Caco-2 (cell line): ENCODE data around the gene RPN2. TPM values are rescaled to one million over a fixed set of nuclear protein-coding genes. Genes with fewer than 3 reads are reported as not detected.

Experiments
- BruUV-seq: library from RNA; stranded (reverse); fragments of 400-500 nt; replicated peaks from 2 replicates; lab custom pipeline; 2021; lab: Mats Ljungman, UMichigan
- CTCF ChIA-PET: fragments of 300-600 bp; sonication (Branson Sonifier 250); formaldehyde crosslinking; loops from one replicate; lab custom pipeline; 2022; ENCODE audit warnings: antibody characterized with exemption; lab: Charles Lee
- POLR2A ChIA-PET: fragments of 300-600 bp; sonication (Branson Sonifier 250); formaldehyde crosslinking; loops from one replicate; lab custom pipeline; 2022; ENCODE audit warnings: antibody characterized with exemption; lab: Charles Lee
- DNase-seq, 2 experiments: peaks; one replicate each; pipeline versions ENCODE4 v3.0.0 to v3.0.0-alpha.2; 2020 to 2022
- H3K27me3 ChIP-seq: replicated peaks from 2 replicates; pipeline ENCODE4 v1.6.0; 2011; ENCODE audit warnings: low read length; ENCODE audit not compliant: control insufficient read depth, insufficient read depth
- H3K36me3 ChIP-seq: 2 replicates; pipeline ENCODE4 v1.5.1; 2011; ENCODE audit warnings: low read length; ENCODE audit not compliant: control insufficient read depth, insufficient read depth
- H3K4me1 ChIP-seq: fragments of 250-450 bp; sonication (Bioruptor Pico); 2 replicates; pipeline ENCODE4 v1.5.1; 2020; ENCODE audit warnings: mild to moderate bottlenecking
- H3K4me3 ChIP-seq: 2 replicates; pipeline ENCODE4 v1.5.1; 2011; ENCODE audit warnings: low read depth, mild to moderate bottlenecking, control low read depth, low read length
- H3K9me3 ChIP-seq: fragments of 250-450 bp; sonication (Bioruptor Pico); 2 replicates; pipeline ENCODE4 v1.5.1; 2020; ENCODE audit warnings: mild to moderate bottlenecking, moderate library complexity
- H3K27ac Mint-ChIP-seq: one replicate; pipeline ENCODE4 v1.8.0; 2022; ENCODE audit warnings: mixed read lengths; ENCODE audit not compliant: unreplicated experiment
- H3K27me3 Mint-ChIP-seq: one replicate; pipeline ENCODE4 v1.8.0; 2022; ENCODE audit warnings: mixed read lengths; ENCODE audit not compliant: insufficient read depth, unreplicated experiment
- H3K36me3 Mint-ChIP-seq: one replicate; pipeline ENCODE4 v1.8.0; 2022; ENCODE audit warnings: mild to moderate bottlenecking, mixed read lengths; ENCODE audit not compliant: insufficient read depth, unreplicated experiment
- H3K4me1 Mint-ChIP-seq: one replicate; pipeline ENCODE4 v1.8.0; 2022; ENCODE audit warnings: low read depth, mixed read lengths; ENCODE audit not compliant: unreplicated experiment
- H3K4me3 Mint-ChIP-seq: one replicate; pipeline ENCODE4 v1.8.0; 2022; ENCODE audit warnings: mild to moderate bottlenecking, moderate library complexity, mixed read lengths; ENCODE audit not compliant: unreplicated experiment
- H3K9me3 Mint-ChIP-seq: one replicate; pipeline ENCODE4 v1.8.0; 2022; ENCODE audit warnings: mixed read lengths; ENCODE audit not compliant: unreplicated experiment
- intact Hi-C: fragments of 100-400 bp; cut with micrococcal nuclease; formaldehyde crosslinking; loops from one replicate; pipeline ENCODE4 v1.10.0; 2022; ENCODE audit not compliant: unreplicated experiment
- total RNA-seq: library from RNA; stranded (reverse); gene quantifications from 2 replicates; pipeline ENCODE4 v1.2.3, GENCODE V29; 2022
- TF ChIP-seq, protein P1 (sequence below), 2 experiments: fragments of 200-600 bp in 1 of 2; IDR thresholded peaks; 1 replicate in 1 of 2; 2 replicates in 1 of 2; pipeline versions ENCODE4 v1.5.1 to v1.8.0; 2011 to 2022; ENCODE audit warnings: antibody characterized with exemption in 1 of 2, control low read depth in 1 of 2, inconsistent platforms in 1 of 2, low read depth in 1 of 2, low read length in 1 of 2, mild to moderate bottlenecking in 1 of 2, moderate library complexity in 1 of 2; ENCODE audit not compliant: insufficient read depth in 1 of 2, severe bottlenecking in 1 of 2, unreplicated experiment in 1 of 2

RPN2 gene
- total RNA-seq, 1 experiment from 2014 or later = 838 TPM

DNA sequence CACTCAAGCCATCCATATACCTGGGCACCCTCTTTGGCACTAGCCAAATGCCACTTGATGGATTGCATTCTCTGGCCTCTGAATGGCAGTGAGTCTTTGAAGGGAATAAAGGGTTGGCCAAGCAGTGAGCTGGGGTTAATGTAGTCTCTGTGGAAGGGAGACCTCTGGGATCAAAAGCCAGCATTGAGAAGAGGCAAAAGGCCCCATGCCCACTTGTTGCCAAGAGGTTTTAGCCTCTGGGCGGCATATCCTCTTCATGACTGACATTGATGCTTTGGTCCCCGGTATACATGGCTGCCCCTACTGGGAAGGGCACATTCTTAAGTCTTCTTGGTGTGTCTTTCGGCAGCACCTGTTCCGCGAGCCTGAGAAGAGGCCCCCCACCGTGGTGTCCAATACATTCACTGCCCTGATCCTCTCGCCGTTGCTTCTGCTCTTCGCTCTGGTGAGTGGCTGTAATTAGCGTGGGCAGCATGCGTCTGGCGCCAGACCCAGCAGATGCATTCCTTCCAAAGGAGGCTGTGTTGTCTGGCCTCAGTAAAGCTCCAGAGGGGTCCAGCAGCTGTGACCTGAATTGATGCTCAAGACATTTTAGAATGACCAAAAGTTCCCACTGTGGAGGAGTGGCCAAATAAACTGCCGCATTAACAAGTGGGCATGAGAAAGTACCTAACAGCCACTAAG lies 53.0 kb downstream of the RPN2 start:
- Histone ChIP-seq H3K4me1 (no peaks in the 10 kb centered on the region), H3K4me3 (no peak overlapping the region), H3K36me3 (peaks cover 15% of the 10 kb centered on the region), H3K9me3 (no peaks in the 10 kb centered on the region), H3K27me3 (no peaks in the 10 kb centered on the region)
- no TSS peak for BruUV-seq
- peak in 1 of 2 experiments; percentile 37 for DNase-seq
- ChIA-PET CTCF (interaction anchor here (1.6 to 2.0 kb wide), 2 partner anchors 36 to 307 kb away, joined by 3 to 7 read pairs; no protein-coding TSS in a partner anchor), POLR2A (interaction anchor here (0.6 kb wide), 1 partner anchor 997 kb away, joined by 3 read pairs; no protein-coding TSS in a partner anchor)
- Mint-ChIP-seq H3K4me3 (no peak overlapping the region), H3K27ac (no peak overlapping the region), H3K9me3 (no peaks in the 10 kb centered on the region), H3K36me3 (peaks cover 97% of the 10 kb centered on the region), H3K27me3 (no peaks in the 10 kb centered on the region), H3K4me1 (no peaks in the 10 kb centered on the region)
- TF ChIP-seq, protein P1, sequence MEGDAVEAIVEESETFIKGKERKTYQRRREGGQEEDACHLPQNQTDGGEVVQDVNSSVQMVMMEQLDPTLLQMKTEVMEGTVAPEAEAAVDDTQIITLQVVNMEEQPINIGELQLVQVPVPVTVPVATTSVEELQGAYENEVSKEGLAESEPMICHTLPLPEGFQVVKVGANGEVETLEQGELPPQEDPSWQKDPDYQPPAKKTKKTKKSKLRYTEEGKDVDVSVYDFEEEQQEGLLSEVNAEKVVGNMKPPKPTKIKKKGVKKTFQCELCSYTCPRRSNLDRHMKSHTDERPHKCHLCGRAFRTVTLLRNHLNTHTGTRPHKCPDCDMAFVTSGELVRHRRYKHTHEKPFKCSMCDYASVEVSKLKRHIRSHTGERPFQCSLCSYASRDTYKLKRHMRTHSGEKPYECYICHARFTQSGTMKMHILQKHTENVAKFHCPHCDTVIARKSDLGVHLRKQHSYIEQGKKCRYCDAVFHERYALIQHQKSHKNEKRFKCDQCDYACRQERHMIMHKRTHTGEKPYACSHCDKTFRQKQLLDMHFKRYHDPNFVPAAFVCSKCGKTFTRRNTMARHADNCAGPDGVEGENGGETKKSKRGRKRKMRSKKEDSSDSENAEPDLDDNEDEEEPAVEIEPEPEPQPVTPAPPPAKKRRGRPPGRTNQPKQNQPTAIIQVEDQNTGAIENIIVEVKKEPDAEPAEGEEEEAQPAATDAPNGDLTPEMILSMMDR (IDR thresholded peaks at IDR 0.05; ENCODE audit: insufficient read depth in 1 of 2, low read depth in 1 of 2, low read length in 1 of 2, severe bottlenecking in 1 of 2, unreplicated experiment in 1 of 2) = no peak
- intact Hi-C loops = no loop called here

DNA sequence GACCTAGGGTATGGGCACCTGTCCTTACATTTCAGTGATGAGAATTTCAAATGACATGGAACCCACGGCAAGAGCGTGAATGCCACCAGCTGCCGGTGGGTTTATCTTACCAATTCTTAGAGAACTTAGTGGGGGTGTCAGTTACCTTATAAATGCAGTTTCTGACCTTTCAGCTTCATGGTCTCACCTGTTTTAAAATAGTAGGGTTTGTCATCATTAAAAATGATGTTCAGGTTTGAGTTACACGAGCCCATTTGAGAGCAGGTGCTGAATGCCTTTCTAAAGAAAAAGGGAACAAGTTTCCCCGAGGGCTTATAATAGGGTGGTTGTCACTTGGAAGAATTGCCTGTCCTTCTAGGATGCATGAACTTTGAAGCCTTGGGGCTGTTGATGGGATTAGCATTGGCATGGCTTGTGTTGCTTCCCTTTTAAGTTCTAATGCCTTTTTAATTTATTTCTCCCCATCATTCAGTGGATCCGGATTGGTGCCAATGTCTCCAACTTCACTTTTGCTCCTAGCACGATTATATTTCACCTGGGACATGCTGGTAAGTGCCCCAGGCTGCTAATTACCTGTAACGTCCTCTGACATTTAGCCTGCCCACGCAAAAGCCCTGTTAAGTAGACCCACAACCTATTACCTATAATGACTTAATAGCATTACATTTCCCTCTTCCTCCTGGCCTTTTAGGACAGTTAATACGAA lies 54.6 kb downstream of the RPN2 start:
- no peak overlapping the region for H3K4me3 Mint-ChIP-seq
- no peaks in the 10 kb centered on the region for H3K4me1 Mint-ChIP-seq
- intact Hi-C loops = no loop called here
- ChIA-PET POLR2A (no interaction called here), CTCF (interaction anchor here (1.6 kb wide), 1 partner anchor 306 kb away, joined by 3 read pairs; no protein-coding TSS in a partner anchor)
- H3K36me3 Mint-ChIP-seq = peaks cover 97% of the 10 kb centered on the region
- no peaks in the 10 kb centered on the region for H3K4me1 ChIP-seq
- H3K9me3 Mint-ChIP-seq = no peaks in the 10 kb centered on the region
- no peak for DNase-seq
- TF ChIP-seq, protein P1 (IDR thresholded peaks at IDR 0.05; ENCODE audit: insufficient read depth in 1 of 2, low read depth in 1 of 2, low read length in 1 of 2, severe bottlenecking in 1 of 2, unreplicated experiment in 1 of 2) = no peak
- no peaks in the 10 kb centered on the region for H3K9me3 ChIP-seq
- peaks cover 18% of the 10 kb centered on the region for H3K36me3 ChIP-seq
- no TSS peak for BruUV-seq
- no peak overlapping the region for H3K27ac Mint-ChIP-seq
- no peaks in the 10 kb centered on the region for H3K27me3 Mint-ChIP-seq
- no peak overlapping the region for H3K4me3 ChIP-seq
- H3K27me3 ChIP-seq = no peaks in the 10 kb centered on the region

DNA sequence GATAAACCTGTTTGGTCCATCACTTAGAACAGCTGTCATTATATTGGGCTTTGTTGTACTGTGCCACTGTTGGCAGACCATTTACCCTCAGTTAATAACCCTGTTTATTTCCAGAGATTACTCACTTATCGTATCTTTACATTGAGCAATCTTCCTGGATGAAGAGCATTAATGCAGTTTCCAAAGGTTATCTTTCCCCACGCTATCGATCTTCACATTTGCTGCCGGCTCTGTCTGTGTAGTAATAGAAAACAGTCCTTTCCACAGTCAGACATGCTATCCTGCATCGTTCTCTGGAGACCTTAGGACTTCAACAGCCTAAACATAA lies 55.1 kb downstream of the RPN2 start:
- TF ChIP-seq, protein P1 (IDR thresholded peaks at IDR 0.05; ENCODE audit: insufficient read depth in 1 of 2, low read depth in 1 of 2, low read length in 1 of 2, severe bottlenecking in 1 of 2, unreplicated experiment in 1 of 2) = no peak
- CTCF ChIA-PET = no interaction called here

More for the DNA sequence above, 55.1 kb downstream of the RPN2 start:
- H3K4me3 ChIP-seq = no peak overlapping the region
- DNase-seq = no peak
- H3K9me3 ChIP-seq = no peaks in the 10 kb centered on the region
- Mint-ChIP-seq H3K27ac (no peak overlapping the region), H3K9me3 (no peaks in the 10 kb centered on the region), H3K4me1 (no peaks in the 10 kb centered on the region), H3K36me3 (peaks cover 97% of the 10 kb centered on the region), H3K4me3 (no peak overlapping the region), H3K27me3 (no peaks in the 10 kb centered on the region)
- no TSS peak for BruUV-seq
- POLR2A ChIA-PET = no interaction called here
- peaks cover 21% of the 10 kb centered on the region for H3K36me3 ChIP-seq
- intact Hi-C loops = no loop called here
- H3K27me3 ChIP-seq = no peaks in the 10 kb centered on the region
- H3K4me1 ChIP-seq = no peaks in the 10 kb centered on the region
